ENCODE results near the gene ADAMTS18. TPM values are rescaled to one million over a fixed set of nuclear protein-coding genes. Genes with fewer than 3 reads are reported as not detected.

Gene ADAMTS18
- total RNA-seq (2021; ENCODE audit: unreplicated experiment) (not detected), Bru-seq, nascent RNA (percentile 1 among the genes with signal in this experiment), BruChase-seq, experiment 1, labeled RNA remaining after a 6-hour chase (not detected), BruChase-seq, experiment 2, labeled RNA remaining after a 2-hour chase (not detected)
- polyA plus RNA-seq (2012): not detected in 2 replicates
- long read RNA-seq: 0 reads

DNA sequence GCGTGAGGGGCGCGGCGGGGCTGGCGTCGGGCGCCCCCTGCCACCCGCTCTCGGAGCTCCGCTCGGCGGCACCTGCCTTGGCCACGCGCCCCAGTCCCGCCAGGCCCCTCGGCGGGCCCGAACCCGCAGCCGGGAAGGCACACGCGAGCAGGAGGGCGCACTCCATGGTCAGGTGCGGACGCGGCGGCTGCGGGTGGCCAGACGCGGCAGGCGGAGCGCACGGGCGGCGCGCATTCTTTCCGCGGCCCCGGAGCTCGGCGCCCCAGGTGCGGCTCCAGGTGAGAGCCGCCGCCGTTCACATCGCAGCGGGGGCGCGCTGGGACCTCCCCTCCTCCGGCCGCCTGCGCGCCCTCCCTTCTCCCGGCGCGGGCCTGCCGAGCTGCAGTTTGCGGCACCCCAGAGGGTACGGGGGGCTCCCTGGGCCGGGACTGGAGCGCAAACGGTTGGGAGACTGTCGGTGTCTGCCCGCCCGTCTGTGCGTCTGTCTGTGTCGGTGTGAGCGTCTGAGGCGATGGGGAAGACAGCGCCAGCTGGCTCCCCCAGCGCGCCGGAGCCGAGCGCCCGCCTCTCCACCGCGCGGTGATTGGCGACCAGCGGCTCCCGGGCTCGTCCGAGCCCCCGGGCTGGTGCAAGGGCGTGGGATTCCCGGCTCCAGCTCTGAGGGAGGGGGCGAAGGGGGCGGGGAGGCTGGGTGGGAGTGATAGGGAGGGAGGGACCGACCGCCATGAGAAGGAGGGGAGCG, at the start of gene ADAMTS18:
TSS of gene ADAMTS18 (minus strand) at position 505 of the 742 bp plus-strand sequence. CDS start at position 166, 339 bp downstream.
- ChIA-PET RAD21 (ENCODE audit: low non-redundant PET in 1 of 2, low total read pairs in 2 of 2, uncharacterized antibody in 2 of 2, unreplicated experiment in 2 of 2) (no interaction called here), POLR2A (no interaction called here), CTCF (no interaction called here)
- Histone ChIP-seq H3K4me3 (replicated peaks in 1 of 2; ENCODE audit: low read depth in 1 of 2, low read length in 2 of 2) (no peak within 1 kb of the TSS), H2AFZ (ENCODE audit: low read depth, low read length, poor library complexity, severe bottlenecking) (no peak within 1 kb of the TSS), H3K27ac (ENCODE audit: low read depth, low read length) (no peak within 1 kb of the TSS), H3K36me3 (ENCODE audit: control insufficient read depth in 1 of 2, insufficient read depth in 2 of 2, low read length in 2 of 2) (no peaks in the 10 kb centered on the region), H3K9ac (ENCODE audit: low read length) (no peak within 1 kb of the TSS), H3K9me2 (ENCODE audit: insufficient read depth) (no peaks in the 10 kb centered on the region), H3K9me3 (ENCODE audit: control insufficient read depth in 1 of 2, insufficient read depth in 1 of 2, low read depth in 1 of 2, low read length in 2 of 2) (no peaks in the 10 kb centered on the region), H3K79me2 (ENCODE audit: insufficient read depth, low read length) (no peaks in the 10 kb centered on the region), H3K4me2 (ENCODE audit: low read length) (no peak within 1 kb of the TSS), H3K27me3 (ENCODE audit: insufficient read depth, low read length) (peaks cover 45% of the 10 kb centered on the region), H3K4me1 (ENCODE audit: control insufficient read depth in 1 of 2, insufficient read depth in 2 of 2, low read length in 2 of 2) (no peaks in the 10 kb centered on the region), H4K20me1 (ENCODE audit: insufficient read depth) (no peaks in the 10 kb centered on the region)
- no peak for ATAC-seq
- intact Hi-C loops (cut with micrococcal nuclease): loop anchor here (5.0 kb wide), 1 partner anchor 148 kb away; no protein-coding TSS in a partner anchor
- no peak for TF ChIP-seq EZH2phosphoT487 (IDR thresholded peaks at IDR 0.05; ENCODE audit: borderline replicate concordance)
- TF ChIP-seq FOSL1 (IDR thresholded peaks at IDR 0.05; ENCODE audit: low read depth): no peak
- TF ChIP-seq CBX3 (IDR thresholded peaks at IDR 0.05; ENCODE audit: low read depth): no peak
- TF ChIP-seq SIN3A (IDR thresholded peaks at IDR 0.05; ENCODE audit: low read depth): no peak
- no peak for TF ChIP-seq ZNF274 (IDR thresholded peaks at IDR 0.05; ENCODE audit: low read depth, low read length)
- TF ChIP-seq RAD21 (IDR thresholded peaks at IDR 0.05; ENCODE audit: low read depth): no peak
- TF ChIP-seq MAX (IDR thresholded peaks at IDR 0.05): no peak
- TF ChIP-seq POLR2A (IDR thresholded peaks at IDR 0.05; ENCODE audit: borderline replicate concordance, extremely low read depth, insufficient read depth, insufficient read length): no peak
- TF ChIP-seq, protein P1, sequence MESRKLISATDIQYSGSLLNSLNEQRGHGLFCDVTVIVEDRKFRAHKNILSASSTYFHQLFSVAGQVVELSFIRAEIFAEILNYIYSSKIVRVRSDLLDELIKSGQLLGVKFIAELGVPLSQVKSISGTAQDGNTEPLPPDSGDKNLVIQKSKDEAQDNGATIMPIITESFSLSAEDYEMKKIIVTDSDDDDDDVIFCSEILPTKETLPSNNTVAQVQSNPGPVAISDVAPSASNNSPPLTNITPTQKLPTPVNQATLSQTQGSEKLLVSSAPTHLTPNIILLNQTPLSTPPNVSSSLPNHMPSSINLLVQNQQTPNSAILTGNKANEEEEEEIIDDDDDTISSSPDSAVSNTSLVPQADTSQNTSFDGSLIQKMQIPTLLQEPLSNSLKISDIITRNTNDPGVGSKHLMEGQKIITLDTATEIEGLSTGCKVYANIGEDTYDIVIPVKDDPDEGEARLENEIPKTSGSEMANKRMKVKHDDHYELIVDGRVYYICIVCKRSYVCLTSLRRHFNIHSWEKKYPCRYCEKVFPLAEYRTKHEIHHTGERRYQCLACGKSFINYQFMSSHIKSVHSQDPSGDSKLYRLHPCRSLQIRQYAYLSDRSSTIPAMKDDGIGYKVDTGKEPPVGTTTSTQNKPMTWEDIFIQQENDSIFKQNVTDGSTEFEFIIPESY (IDR thresholded peaks at IDR 0.05; ENCODE audit: extremely low read depth, insufficient replicate concordance, low read length): no peak
- TF ChIP-seq, protein P2, sequence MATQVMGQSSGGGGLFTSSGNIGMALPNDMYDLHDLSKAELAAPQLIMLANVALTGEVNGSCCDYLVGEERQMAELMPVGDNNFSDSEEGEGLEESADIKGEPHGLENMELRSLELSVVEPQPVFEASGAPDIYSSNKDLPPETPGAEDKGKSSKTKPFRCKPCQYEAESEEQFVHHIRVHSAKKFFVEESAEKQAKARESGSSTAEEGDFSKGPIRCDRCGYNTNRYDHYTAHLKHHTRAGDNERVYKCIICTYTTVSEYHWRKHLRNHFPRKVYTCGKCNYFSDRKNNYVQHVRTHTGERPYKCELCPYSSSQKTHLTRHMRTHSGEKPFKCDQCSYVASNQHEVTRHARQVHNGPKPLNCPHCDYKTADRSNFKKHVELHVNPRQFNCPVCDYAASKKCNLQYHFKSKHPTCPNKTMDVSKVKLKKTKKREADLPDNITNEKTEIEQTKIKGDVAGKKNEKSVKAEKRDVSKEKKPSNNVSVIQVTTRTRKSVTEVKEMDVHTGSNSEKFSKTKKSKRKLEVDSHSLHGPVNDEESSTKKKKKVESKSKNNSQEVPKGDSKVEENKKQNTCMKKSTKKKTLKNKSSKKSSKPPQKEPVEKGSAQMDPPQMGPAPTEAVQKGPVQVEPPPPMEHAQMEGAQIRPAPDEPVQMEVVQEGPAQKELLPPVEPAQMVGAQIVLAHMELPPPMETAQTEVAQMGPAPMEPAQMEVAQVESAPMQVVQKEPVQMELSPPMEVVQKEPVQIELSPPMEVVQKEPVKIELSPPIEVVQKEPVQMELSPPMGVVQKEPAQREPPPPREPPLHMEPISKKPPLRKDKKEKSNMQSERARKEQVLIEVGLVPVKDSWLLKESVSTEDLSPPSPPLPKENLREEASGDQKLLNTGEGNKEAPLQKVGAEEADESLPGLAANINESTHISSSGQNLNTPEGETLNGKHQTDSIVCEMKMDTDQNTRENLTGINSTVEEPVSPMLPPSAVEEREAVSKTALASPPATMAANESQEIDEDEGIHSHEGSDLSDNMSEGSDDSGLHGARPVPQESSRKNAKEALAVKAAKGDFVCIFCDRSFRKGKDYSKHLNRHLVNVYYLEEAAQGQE (IDR thresholded peaks at IDR 0.05; ENCODE audit: low read depth): no peak
- TF ChIP-seq ZFX (IDR thresholded peaks at IDR 0.05): no peak
- TF ChIP-seq SP1 (IDR thresholded peaks at IDR 0.05; ENCODE audit: low read depth): no peak
- no peak for TF ChIP-seq POLR2AphosphoS5 (IDR thresholded peaks at IDR 0.05; ENCODE audit: low read depth, low read length)
- no peak for TF ChIP-seq ELF1 (IDR thresholded peaks at IDR 0.05; ENCODE audit: borderline replicate concordance, low read depth)
- TF ChIP-seq JUND (IDR thresholded peaks at IDR 0.05): no peak
- TF ChIP-seq, protein P3, sequence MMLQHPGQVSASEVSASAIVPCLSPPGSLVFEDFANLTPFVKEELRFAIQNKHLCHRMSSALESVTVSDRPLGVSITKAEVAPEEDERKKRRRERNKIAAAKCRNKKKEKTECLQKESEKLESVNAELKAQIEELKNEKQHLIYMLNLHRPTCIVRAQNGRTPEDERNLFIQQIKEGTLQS (IDR thresholded peaks at IDR 0.05): no peak
- no peak for TF ChIP-seq YY1 (IDR thresholded peaks at IDR 0.05; ENCODE audit: extremely low read depth, insufficient replicate concordance, low read depth, low read length)
- TF ChIP-seq CEBPB (IDR thresholded peaks at IDR 0.05; ENCODE audit: low read depth): no peak
- no peak for DNase-seq (ENCODE audit: low read depth, low spot score)
- no TSS peak for BruUV-seq (replicated peaks)
